Astrocyte (in vitro differentiated cells and primary cell): ENCODE measurements around the gene TRIM47. TPM values are rescaled to one million over a fixed set of nuclear protein-coding genes. Genes with fewer than 3 reads are reported as not detected.

Experiments
- DNase-seq: peaks from one replicate; pipeline ENCODE4 v3.0.0-alpha.2; 2010; ENCODE audit warnings: low read depth
- FAIRE-seq: peaks from 2 replicates; lab custom pipeline; 2011; peaks lifted over from hg19 to GRCh38; lab: Jason Lieb, UNC
- H2AFZ ChIP-seq: 2 replicates; pipeline ENCODE4 v1.6.0; 2012; ENCODE audit warnings: low read depth, low read length, inconsistent platforms
- H3K27ac ChIP-seq: 2 replicates; pipeline ENCODE4 v1.5.1; 2011; ENCODE audit warnings: low read depth, low read length, inconsistent platforms
- H3K27me3 ChIP-seq: 2 replicates; pipeline ENCODE4 v1.6.0; 2011; ENCODE audit warnings: low read length, inconsistent platforms; ENCODE audit not compliant: insufficient read depth
- H3K36me3 ChIP-seq: 2 replicates; pipeline ENCODE4 v1.5.1; 2011; ENCODE audit warnings: low read length, inconsistent platforms; ENCODE audit not compliant: insufficient read depth
- H3K4me1 ChIP-seq: 2 replicates; pipeline ENCODE4 v1.5.1; 2011; ENCODE audit warnings: low read length, inconsistent platforms; ENCODE audit not compliant: insufficient read depth
- H3K4me2 ChIP-seq: 2 replicates; pipeline ENCODE4 v1.6.0; 2012; ENCODE audit warnings: low read length, inconsistent platforms
- H3K4me3 ChIP-seq: 2 replicates; pipeline ENCODE4 v1.5.1; 2011; ENCODE audit warnings: low read depth, mild to moderate bottlenecking, low read length, inconsistent platforms; ENCODE audit not compliant: insufficient read depth
- H3K79me2 ChIP-seq: 2 replicates; pipeline ENCODE4 v1.6.0; 2012; ENCODE audit warnings: mild to moderate bottlenecking, low read length, inconsistent platforms; ENCODE audit not compliant: insufficient read depth
- H3K9ac ChIP-seq: 2 replicates; pipeline ENCODE4 v1.6.0; 2012; ENCODE audit warnings: mild to moderate bottlenecking, low read length, inconsistent platforms
- H3K9me3 ChIP-seq: 2 replicates; pipeline ENCODE4 v1.5.1; 2012; ENCODE audit warnings: low read depth, mild to moderate bottlenecking, low read length, inconsistent platforms; ENCODE audit not compliant: insufficient read depth
- H4K20me1 ChIP-seq: 2 replicates; pipeline ENCODE4 v1.6.0; 2012; ENCODE audit warnings: low read length, inconsistent platforms; ENCODE audit not compliant: insufficient read depth
- H3K27ac Mint-ChIP-seq: one replicate; pipeline ENCODE4 v1.8.0; 2021; ENCODE audit warnings: mild to moderate bottlenecking, mixed read lengths; ENCODE audit not compliant: unreplicated experiment
- H3K27me3 Mint-ChIP-seq: one replicate; pipeline ENCODE4 v1.8.0; 2021; ENCODE audit warnings: low read depth, mixed read lengths; ENCODE audit not compliant: unreplicated experiment
- H3K36me3 Mint-ChIP-seq: one replicate; pipeline ENCODE4 v1.8.0; 2021; ENCODE audit warnings: low read depth, mixed read lengths; ENCODE audit not compliant: unreplicated experiment
- H3K4me1 Mint-ChIP-seq: one replicate; pipeline ENCODE4 v1.8.0; 2021; ENCODE audit warnings: low read depth, mixed read lengths; ENCODE audit not compliant: unreplicated experiment
- H3K4me3 Mint-ChIP-seq: one replicate; pipeline ENCODE4 v1.8.0; 2021; ENCODE audit warnings: mild to moderate bottlenecking, moderate library complexity, mixed read lengths; ENCODE audit not compliant: unreplicated experiment
- H3K9me3 Mint-ChIP-seq: one replicate; pipeline ENCODE4 v1.8.0; 2021; ENCODE audit warnings: mild to moderate bottlenecking, mixed read lengths; ENCODE audit not compliant: unreplicated experiment
- EZH2 ChIP-seq: IDR thresholded peaks from 2 replicates; pipeline ENCODE4 v1.6.1; 2012; ENCODE audit warnings: mild to moderate bottlenecking, low read length, inconsistent platforms; ENCODE audit not compliant: insufficient read depth
- total RNA-seq: library from RNA; stranded (reverse); gene quantifications from 2 replicates; pipeline ENCODE4 v1.2.1, GENCODE V29; 2021
- TF ChIP-seq, protein P1 (sequence below): IDR thresholded peaks from 2 replicates; pipeline ENCODE4 v1.5.1; 2011; ENCODE audit warnings: low read depth, mild to moderate bottlenecking, inconsistent platforms, low read length, moderate library complexity; ENCODE audit not compliant: insufficient read depth

TRIM47 gene
- total RNA-seq, 1 donor from 2014 or later, result 5.9 TPM

DNA sequence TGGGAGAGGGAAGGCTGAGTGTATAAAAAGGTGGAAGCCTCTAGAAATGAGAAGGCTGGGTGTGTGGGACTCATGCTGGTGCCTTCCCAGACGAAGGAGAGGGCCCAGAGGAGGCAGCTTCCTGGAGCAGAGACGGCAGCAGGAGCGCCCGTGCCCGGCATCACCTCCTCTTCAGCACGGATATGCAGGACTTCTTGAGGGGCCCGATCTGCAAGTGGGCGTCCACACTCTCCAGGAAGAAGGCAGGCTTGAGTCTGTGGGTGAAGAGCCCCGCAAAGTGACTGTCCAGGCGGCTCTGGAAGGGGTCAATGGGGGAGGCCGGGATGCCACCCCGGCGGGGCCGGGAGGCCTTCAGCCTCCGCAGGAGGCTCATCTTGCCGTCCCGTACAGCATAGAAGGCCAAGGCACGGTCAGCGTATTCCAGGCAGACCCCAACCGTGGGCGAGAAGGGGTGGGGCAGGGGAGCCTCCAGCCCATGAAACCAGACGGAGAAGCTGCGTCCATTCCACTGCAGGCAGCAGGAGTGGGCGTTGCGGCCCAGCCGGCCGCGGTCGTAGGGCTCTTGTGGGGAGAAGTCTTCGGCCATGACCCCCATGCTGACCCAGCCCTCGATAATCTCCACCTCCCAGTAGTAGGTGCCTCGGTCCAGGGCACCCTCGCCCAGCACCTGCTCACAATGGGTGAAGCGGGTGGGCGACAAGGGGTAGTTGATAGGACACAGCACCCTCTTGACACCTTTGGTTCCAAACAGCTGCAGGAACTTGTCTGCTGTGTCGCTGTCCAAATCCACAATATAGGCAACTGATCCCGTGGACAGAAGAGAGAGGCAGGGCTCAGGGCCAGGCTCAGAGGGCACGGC, 3.8 kb downstream of the TRIM47 start:
- Histone ChIP-seq H3K27me3 (no peaks in the 10 kb centered on the region), H3K36me3 (no peaks in the 10 kb centered on the region), H2AFZ (no peak overlapping the region), H3K9ac (no peak overlapping the region), H3K9me3 (no peaks in the 10 kb centered on the region), H3K4me3 (no peak overlapping the region), H3K4me2 (no peak overlapping the region), H4K20me1 (peaks cover 4% of the 10 kb centered on the region), H3K4me1 (peaks cover 39% of the 10 kb centered on the region), H3K27ac (no peak overlapping the region), H3K79me2 (no peaks in the 10 kb centered on the region)
- Mint-ChIP-seq H3K27me3 (no peaks in the 10 kb centered on the region), H3K36me3 (peaks cover 2% of the 10 kb centered on the region), H3K4me1 (peaks cover 13% of the 10 kb centered on the region), H3K4me3 (no peak overlapping the region), H3K9me3 (no peaks in the 10 kb centered on the region), H3K27ac (peak overlapping the region; percentile 26)
- FAIRE-seq, result no peak
- TF ChIP-seq, protein P1, sequence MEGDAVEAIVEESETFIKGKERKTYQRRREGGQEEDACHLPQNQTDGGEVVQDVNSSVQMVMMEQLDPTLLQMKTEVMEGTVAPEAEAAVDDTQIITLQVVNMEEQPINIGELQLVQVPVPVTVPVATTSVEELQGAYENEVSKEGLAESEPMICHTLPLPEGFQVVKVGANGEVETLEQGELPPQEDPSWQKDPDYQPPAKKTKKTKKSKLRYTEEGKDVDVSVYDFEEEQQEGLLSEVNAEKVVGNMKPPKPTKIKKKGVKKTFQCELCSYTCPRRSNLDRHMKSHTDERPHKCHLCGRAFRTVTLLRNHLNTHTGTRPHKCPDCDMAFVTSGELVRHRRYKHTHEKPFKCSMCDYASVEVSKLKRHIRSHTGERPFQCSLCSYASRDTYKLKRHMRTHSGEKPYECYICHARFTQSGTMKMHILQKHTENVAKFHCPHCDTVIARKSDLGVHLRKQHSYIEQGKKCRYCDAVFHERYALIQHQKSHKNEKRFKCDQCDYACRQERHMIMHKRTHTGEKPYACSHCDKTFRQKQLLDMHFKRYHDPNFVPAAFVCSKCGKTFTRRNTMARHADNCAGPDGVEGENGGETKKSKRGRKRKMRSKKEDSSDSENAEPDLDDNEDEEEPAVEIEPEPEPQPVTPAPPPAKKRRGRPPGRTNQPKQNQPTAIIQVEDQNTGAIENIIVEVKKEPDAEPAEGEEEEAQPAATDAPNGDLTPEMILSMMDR, result no peak
- no peak for TF ChIP-seq EZH2
- DNase-seq, result no peak

DNA sequence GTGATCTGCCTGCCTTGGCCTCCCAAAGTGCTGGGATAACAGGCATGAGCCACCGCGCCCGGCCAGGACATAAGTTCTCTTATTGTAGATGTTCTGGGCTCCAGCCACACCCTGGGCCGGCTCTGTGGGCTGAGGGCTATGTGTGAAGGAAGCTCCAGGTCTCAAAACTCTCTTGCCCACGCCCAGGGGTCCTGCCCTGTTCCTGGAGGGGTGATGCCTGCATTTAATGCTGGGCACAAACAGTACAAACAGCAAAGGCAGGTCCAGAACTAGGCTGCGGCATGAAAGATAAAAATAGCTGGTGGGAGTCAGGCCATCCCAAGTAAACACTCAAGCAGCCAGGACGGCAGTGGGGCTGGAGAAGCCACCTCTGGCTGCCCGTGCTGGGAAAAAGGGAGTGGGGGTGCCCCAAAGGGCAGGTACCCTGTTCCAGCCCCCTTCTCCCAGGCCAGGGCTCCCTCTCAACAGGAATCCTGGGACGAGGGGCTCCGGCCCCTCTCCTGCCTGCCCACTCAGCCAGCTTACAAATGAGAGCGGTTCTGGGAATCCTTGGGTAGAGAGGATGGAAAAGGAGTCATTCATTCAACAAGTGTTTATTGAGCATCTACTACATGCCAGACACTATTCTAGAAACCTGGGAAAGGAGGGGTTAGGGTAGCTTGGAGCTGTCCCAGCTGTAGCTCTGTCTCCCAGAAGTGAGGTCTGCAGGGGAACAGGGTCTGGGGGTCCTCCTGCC, 4.6 kb downstream of the TRIM47 start:
- Histone ChIP-seq H3K79me2 (no peaks in the 10 kb centered on the region), H3K36me3 (no peaks in the 10 kb centered on the region), H3K27ac (no peak overlapping the region), H3K4me3 (no peak overlapping the region), H3K9ac (no peak overlapping the region), H3K9me3 (no peaks in the 10 kb centered on the region), H3K4me2 (no peak overlapping the region), H3K4me1 (peaks cover 45% of the 10 kb centered on the region), H2AFZ (no peak overlapping the region), H3K27me3 (no peaks in the 10 kb centered on the region), H4K20me1 (peaks cover 4% of the 10 kb centered on the region)
- no peak for DNase-seq
- peak overlapping the region; percentile 26 for H3K27ac Mint-ChIP-seq
- TF ChIP-seq EZH2, result no peak
- TF ChIP-seq, protein P1, result no peak
- no peak overlapping the region for H3K4me3 Mint-ChIP-seq
- H3K9me3 Mint-ChIP-seq, result no peaks in the 10 kb centered on the region
- H3K27me3 Mint-ChIP-seq, result no peaks in the 10 kb centered on the region
- peaks cover 2% of the 10 kb centered on the region for H3K36me3 Mint-ChIP-seq
- FAIRE-seq, result no peak
- peaks cover 13% of the 10 kb centered on the region for H3K4me1 Mint-ChIP-seq
